ENCODE measurements around the gene PGLYRP3. TPM values are rescaled to one million over a fixed set of nuclear protein-coding genes. Genes with fewer than 3 reads are reported as not detected.
"Not testable (repeated sequence)": the region's sequence is repeated elsewhere in the genome, so short reads cannot be mapped to it uniquely, and the experiment has no call there.

The PGLYRP3 gene
- polyA plus RNA-seq, 3 donors: not detected

- DNase-seq: not testable (repeated sequence)
Measured at GRCh38 chr1:153318145-153318544, 5.4 kb upstream of the PGLYRP3 start.

GRCh38 chr1:153316013-153316412, 3.3 kb upstream of the PGLYRP3 start:
- not testable (repeated sequence) for DNase-seq

- DNase-seq: not testable (repeated sequence)
Measured at GRCh38 chr1:153314388-153314787, 1.6 kb upstream of the PGLYRP3 start.

GRCh38 chr1:153313288-153313687, 536 bp upstream of the PGLYRP3 start:
- DNase-seq: no peak

GRCh38 chr1:153310526-153310925, 2.2 kb downstream of the PGLYRP3 start:
- DNase-seq: no peak

GRCh38 chr1:153309441-153309840, 3.3 kb downstream of the PGLYRP3 start:
- no peak for DNase-seq

- no peak for DNase-seq
Measured at GRCh38 chr1:153308540-153308939, 4.2 kb downstream of the PGLYRP3 start.

GRCh38 chr1:153307221-153307600, 5.5 kb downstream of the PGLYRP3 start:
- DNase-seq: no peak

GRCh38 chr1:153306303-153307220, 6.2 kb downstream of the PGLYRP3 start:
- no peak for DNase-seq

GRCh38 chr1:153305682-153306081, 7.1 kb downstream of the PGLYRP3 start:
- DNase-seq: no peak

GRCh38 chr1:153302308-153302707, 10.4 kb downstream of the PGLYRP3 start:
- no peak for DNase-seq

GRCh38 chr1:153293851-153294250, 18.9 kb downstream of the PGLYRP3 start:
- DNase-seq: no peak

- no peak for DNase-seq
Measured at GRCh38 chr1:153293480-153293775, 19.3 kb downstream of the PGLYRP3 start.

- no peak for DNase-seq
Measured at GRCh38 chr1:153292740-153293479, 19.8 kb downstream of the PGLYRP3 start.

- no peak for DNase-seq
Measured at GRCh38 chr1:153292185-153292584, 20.6 kb downstream of the PGLYRP3 start.

GRCh38 chr1:153291514-153291913, 21.2 kb downstream of the PGLYRP3 start:
- no peak for DNase-seq

GRCh38 chr1:153288634-153289275, 24.0 kb downstream of the PGLYRP3 start:
- DNase-seq: no peak

- no peak for DNase-seq
Measured at GRCh38 chr1:153277852-153278251, 34.9 kb downstream of the PGLYRP3 start.

- no peak for DNase-seq
Measured at GRCh38 chr1:153272186-153272585, 40.6 kb downstream of the PGLYRP3 start.

- DNase-seq: no peak
Measured at GRCh38 chr1:153271711-153272110, 41.0 kb downstream of the PGLYRP3 start.

- DNase-seq: no peak
Measured at GRCh38 chr1:153265457-153265856, 47.3 kb downstream of the PGLYRP3 start.

GRCh38 chr1:153262462-153263157, 50.1 kb downstream of the PGLYRP3 start:
- no peak for DNase-seq
